Testis (tissue), 2 donors: ENCODE measurements around the gene DNAI4.

Experiments
- POLR2A ChIP-seq: fragments of 450-650 bp; IDR thresholded peaks from one replicate; pipeline ENCODE4 v1.6.1; 2017; ENCODE audit warnings: antibody characterized with exemption, mild to moderate bottlenecking, moderate library complexity
- TF ChIP-seq, protein P1 (sequence below), 3 experiments: fragments of 450-650 bp in 2 of 3; fragments of 200-600 bp in 1 of 3; sonication (generic) in 1 of 3; IDR thresholded peaks; one replicate each; pipeline ENCODE4 v1.5.1; 2016 to 2019; ENCODE audit warnings: antibody characterized with exemption in 3 of 3, mild to moderate bottlenecking in 2 of 3, moderate library complexity in 1 of 3

DNA sequence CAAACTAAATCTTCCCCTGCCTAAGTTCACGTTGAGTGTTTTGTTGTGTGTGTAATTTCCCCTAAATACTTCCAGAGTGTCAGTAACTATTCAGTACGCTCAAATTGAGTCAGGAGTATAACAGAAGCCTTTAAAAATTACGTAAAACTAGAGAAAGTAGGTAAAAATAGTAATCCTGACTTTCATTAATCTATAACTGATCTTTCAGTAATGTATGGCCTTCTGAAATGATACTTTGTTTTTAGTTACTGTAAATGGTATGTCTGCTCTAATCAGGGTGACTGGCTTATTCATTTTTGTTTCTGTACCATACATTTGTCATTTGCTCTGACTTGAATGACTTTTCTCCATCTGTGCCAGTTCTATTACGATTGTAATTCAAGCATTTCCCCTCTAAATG, 29.6 kb upstream of the DNAI4 start:
- TF ChIP-seq, protein P1, sequence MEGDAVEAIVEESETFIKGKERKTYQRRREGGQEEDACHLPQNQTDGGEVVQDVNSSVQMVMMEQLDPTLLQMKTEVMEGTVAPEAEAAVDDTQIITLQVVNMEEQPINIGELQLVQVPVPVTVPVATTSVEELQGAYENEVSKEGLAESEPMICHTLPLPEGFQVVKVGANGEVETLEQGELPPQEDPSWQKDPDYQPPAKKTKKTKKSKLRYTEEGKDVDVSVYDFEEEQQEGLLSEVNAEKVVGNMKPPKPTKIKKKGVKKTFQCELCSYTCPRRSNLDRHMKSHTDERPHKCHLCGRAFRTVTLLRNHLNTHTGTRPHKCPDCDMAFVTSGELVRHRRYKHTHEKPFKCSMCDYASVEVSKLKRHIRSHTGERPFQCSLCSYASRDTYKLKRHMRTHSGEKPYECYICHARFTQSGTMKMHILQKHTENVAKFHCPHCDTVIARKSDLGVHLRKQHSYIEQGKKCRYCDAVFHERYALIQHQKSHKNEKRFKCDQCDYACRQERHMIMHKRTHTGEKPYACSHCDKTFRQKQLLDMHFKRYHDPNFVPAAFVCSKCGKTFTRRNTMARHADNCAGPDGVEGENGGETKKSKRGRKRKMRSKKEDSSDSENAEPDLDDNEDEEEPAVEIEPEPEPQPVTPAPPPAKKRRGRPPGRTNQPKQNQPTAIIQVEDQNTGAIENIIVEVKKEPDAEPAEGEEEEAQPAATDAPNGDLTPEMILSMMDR (IDR thresholded peaks at IDR 0.05), result no peak
- no peak for TF ChIP-seq POLR2A
